ENCODE results near the gene IL21. TPM values are rescaled to one million over a fixed set of nuclear protein-coding genes. Genes with fewer than 3 reads are reported as not detected.

Gene IL21
- total and polyA plus RNA-seq, 11 donors, result not detected

GRCh38 chr4:122643257-122643656, 22.4 kb upstream of the IL21 start:
- H3K4me1 ChIP-seq, result no peaks in the 10 kb centered on the region
- intact Hi-C loops (cut with DNase I), result no loop called here
- no peak overlapping the region for H3K4me3 ChIP-seq
- H3K27me3 ChIP-seq, result peaks cover 0 to 6% (median 0%) of the 10 kb centered on the region in 9 donors
- WGBS, 4 donors, result 91 to 96% (median 95%) methylated on average over 2 of the region's 2 CpGs
- H3K27ac ChIP-seq, result no peak overlapping the region
- no peaks in the 10 kb centered on the region for H3K9me3 ChIP-seq
- ATAC-seq, result no peak
- H3K36me3 ChIP-seq, result no peaks in the 10 kb centered on the region
- no peak for TF ChIP-seq CTCF (IDR thresholded peaks at IDR 0.05)
- no peak for TF ChIP-seq POLR2A (IDR thresholded peaks at IDR 0.05)
- no peak for DNase-seq

GRCh38 chr4:122639181-122639580, 18.3 kb upstream of the IL21 start:
- Histone ChIP-seq H3K9me3 (no peaks in the 10 kb centered on the region), H3K27me3 (peaks cover 0 to 6% (median 0%) of the 10 kb centered on the region in 9 donors), H3K36me3 (no peaks in the 10 kb centered on the region), H3K4me3 (no peak overlapping the region), H3K4me1 (no peaks in the 10 kb centered on the region), H3K27ac (no peak overlapping the region)
- DNase-seq (no peak), ATAC-seq (no peak)
- TF ChIP-seq POLR2A (IDR thresholded peaks at IDR 0.05) (no peak), CTCF (IDR thresholded peaks at IDR 0.05) (no peak)
- 61 to 78% (median 72%) methylated on average over 3 of the region's 3 CpGs for WGBS, 4 donors
- intact Hi-C loops (cut with DNase I), result no loop called here

GRCh38 chr4:122636697-122637096, 15.8 kb upstream of the IL21 start:
- Histone ChIP-seq H3K9me3 (no peaks in the 10 kb centered on the region), H3K36me3 (no peaks in the 10 kb centered on the region), H3K27ac (no peak overlapping the region), H3K4me3 (no peak overlapping the region), H3K27me3 (peaks cover 0 to 6% (median 0%) of the 10 kb centered on the region in 9 donors), H3K4me1 (no peaks in the 10 kb centered on the region)
- TF ChIP-seq CTCF (IDR thresholded peaks at IDR 0.05) (no peak), POLR2A (IDR thresholded peaks at IDR 0.05) (no peak)
- intact Hi-C loops (cut with DNase I), result no loop called here
- ATAC-seq, result no peak
- no peak for DNase-seq
- WGBS, 4 donors, result 68 to 80% (median 77%) methylated on average over 3 of the region's 3 CpGs

- no peaks in the 10 kb centered on the region for H3K36me3 ChIP-seq
- peaks cover 0 to 4% (median 0%) of the 10 kb centered on the region in 9 donors for H3K27me3 ChIP-seq
- H3K4me1 ChIP-seq, result no peaks in the 10 kb centered on the region
- 62 to 71% (median 66%) methylated on average over 3 of the region's 3 CpGs for WGBS, 4 donors
- TF ChIP-seq CTCF (IDR thresholded peaks at IDR 0.05) (no peak), POLR2A (IDR thresholded peaks at IDR 0.05) (no peak)
- intact Hi-C loops (cut with DNase I), result no loop called here
- H3K4me3 ChIP-seq, result no peak overlapping the region
- DNase-seq, result no peak
- no peaks in the 10 kb centered on the region for H3K9me3 ChIP-seq
- no peak overlapping the region for H3K27ac ChIP-seq
- ATAC-seq, result no peak
These were observed 14.3 kb upstream of the IL21 start for GRCh38 chr4:122635205-122635604.

Measured in heart left ventricle (tissue), 16 donors.